PFSK-1 (cell line): ENCODE measurements around the gene INO80E.

Experiments
- POLR2AphosphoS5 ChIP-seq: IDR thresholded peaks from 2 replicates; pipeline ENCODE4 v1.6.1; 2012; ENCODE audit warnings: low read depth, mild to moderate bottlenecking, control low read depth, low read length, moderate library complexity
- TF ChIP-seq, protein P1 (sequence below), 2 experiments: IDR thresholded peaks; 2 replicates each; pipeline versions ENCODE4 v1.6.1 to v1.8.0; 2011 to 2012; ENCODE audit warnings: low read depth in 2 of 2, low read length in 2 of 2, control low read depth in 1 of 2, inconsistent platforms in 1 of 2, mild to moderate bottlenecking in 1 of 2, moderate library complexity in 1 of 2; ENCODE audit not compliant: insufficient read depth in 1 of 2

DNA sequence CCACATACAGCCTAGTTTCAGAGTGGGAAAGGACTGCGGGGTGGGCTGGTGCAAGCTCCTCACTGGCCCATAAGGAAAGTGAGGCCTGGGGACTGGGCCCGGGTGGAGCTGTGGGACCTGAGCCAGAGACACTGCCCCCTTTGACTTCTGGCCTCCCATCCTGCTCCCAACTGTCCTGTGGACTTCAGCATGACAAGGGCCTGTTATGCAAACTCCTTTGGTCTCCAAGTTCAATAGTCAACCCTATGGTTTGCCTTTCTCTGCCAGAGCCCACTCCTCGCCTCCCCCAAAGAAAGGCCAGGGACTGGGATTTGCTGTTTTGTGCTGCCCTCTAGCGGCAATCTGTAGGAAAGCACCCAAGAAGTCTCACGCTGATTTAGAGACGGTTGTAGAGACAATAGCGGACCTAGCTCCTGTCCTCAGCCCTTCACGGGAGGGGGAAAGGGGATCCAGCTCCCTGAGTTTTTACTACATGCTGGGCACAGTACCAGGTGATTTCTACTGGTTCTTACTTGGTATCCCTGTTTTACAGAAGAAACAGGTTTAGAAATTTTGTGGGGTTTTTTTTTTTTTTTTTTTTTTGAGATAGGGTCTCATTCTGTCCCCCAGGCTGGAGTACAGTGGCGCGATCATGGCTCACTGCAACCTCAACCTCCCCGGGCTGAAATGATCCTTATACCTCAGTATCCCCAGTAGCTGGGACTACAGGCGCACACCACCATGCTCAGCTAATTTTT is 36.2 kb downstream of the INO80E start:
- TF ChIP-seq, protein P1, sequence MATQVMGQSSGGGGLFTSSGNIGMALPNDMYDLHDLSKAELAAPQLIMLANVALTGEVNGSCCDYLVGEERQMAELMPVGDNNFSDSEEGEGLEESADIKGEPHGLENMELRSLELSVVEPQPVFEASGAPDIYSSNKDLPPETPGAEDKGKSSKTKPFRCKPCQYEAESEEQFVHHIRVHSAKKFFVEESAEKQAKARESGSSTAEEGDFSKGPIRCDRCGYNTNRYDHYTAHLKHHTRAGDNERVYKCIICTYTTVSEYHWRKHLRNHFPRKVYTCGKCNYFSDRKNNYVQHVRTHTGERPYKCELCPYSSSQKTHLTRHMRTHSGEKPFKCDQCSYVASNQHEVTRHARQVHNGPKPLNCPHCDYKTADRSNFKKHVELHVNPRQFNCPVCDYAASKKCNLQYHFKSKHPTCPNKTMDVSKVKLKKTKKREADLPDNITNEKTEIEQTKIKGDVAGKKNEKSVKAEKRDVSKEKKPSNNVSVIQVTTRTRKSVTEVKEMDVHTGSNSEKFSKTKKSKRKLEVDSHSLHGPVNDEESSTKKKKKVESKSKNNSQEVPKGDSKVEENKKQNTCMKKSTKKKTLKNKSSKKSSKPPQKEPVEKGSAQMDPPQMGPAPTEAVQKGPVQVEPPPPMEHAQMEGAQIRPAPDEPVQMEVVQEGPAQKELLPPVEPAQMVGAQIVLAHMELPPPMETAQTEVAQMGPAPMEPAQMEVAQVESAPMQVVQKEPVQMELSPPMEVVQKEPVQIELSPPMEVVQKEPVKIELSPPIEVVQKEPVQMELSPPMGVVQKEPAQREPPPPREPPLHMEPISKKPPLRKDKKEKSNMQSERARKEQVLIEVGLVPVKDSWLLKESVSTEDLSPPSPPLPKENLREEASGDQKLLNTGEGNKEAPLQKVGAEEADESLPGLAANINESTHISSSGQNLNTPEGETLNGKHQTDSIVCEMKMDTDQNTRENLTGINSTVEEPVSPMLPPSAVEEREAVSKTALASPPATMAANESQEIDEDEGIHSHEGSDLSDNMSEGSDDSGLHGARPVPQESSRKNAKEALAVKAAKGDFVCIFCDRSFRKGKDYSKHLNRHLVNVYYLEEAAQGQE (IDR thresholded peaks at IDR 0.05; ENCODE audit: insufficient read depth in 1 of 2, low read depth in 2 of 2, low read length in 2 of 2), result peak in 1 of 2 experiments; percentile 47; a peak in 1 of 4 replicates
- no peak for TF ChIP-seq POLR2AphosphoS5
